SK-N-SH treated with all-trans-retinoic acid at 6 μM for 48 hours (cell line): ENCODE measurements around the gene SEMA5A.

ENCODE experiments used
- TCF4 ChIP-seq: fragments of 250-450 bp; sonication (Bioruptor Pico); IDR thresholded peaks from 2 replicates; pipeline ENCODE4 v1.8.0; 2021; ENCODE audit warnings: mild to moderate bottlenecking, moderate library complexity, borderline replicate concordance
- ZNF8 ChIP-seq: fragments of 450-650 bp; formaldehyde crosslinking; IDR thresholded peaks from 2 replicates; pipeline ENCODE4 v1.5.0; 2020; ENCODE audit warnings: mild to moderate bottlenecking, moderate library complexity

DNA sequence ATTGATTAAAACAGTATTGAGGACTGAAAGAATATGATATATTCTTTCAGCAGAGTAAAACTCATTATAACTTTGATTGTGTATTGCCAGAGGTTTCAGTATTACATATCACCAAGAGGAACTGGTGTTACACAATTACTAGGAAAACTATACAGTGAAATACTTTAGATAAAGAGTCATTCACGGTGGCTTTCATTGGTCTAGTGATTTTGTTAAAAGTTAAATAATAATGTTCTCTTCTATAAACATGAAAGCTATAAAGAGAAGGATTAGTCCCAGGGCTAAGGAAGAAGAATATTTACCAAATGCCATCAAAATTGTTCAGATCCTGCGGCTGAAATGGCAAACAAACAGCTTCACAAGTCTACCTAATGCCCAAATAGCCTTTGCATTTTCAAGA is 306.2 kb downstream of the SEMA5A start:
- TF ChIP-seq TCF4 (CRISPR knock-in tag) (no peak), ZNF8 (CRISPR knock-in tag) (no peak)
